GM23338 (cell line): ENCODE data around the gene REEP3. TPM values are rescaled to one million over a fixed set of nuclear protein-coding genes. Genes with fewer than 3 reads are reported as not detected.

Experiments
- ATAC-seq: fragments of 200-7000 bp; cut with Tn5 transposase; 3 replicates; pipeline ENCODE4 v1.9.1; 2020
- DNase-seq: peaks from one replicate; pipeline ENCODE4 v3.0.0-alpha.2; 2015; ENCODE audit warnings: low spot score
- H2AFZ ChIP-seq: fragments of 200-600 bp; sonication (generic); 2 replicates; pipeline ENCODE4 v1.8.0; 2016; ENCODE audit warnings: antibody characterized with exemption, mild to moderate bottlenecking, moderate library complexity
- H3F3A ChIP-seq: fragments of 200-600 bp; sonication (generic); replicated peaks from 2 replicates; pipeline ENCODE4 v1.8.0; 2017; ENCODE audit warnings: antibody characterized with exemption, mixed run types, low read depth
- H3K27ac ChIP-seq: fragments of 200-600 bp; sonication (generic); 2 replicates; pipeline ENCODE4 v1.6.1; 2016; ENCODE audit warnings: low read depth
- H3K27me3 ChIP-seq: fragments of 200-600 bp; sonication (generic); 2 replicates; pipeline ENCODE4 v1.8.0; 2016; ENCODE audit warnings: mild to moderate bottlenecking, mixed run types, moderate library complexity; ENCODE audit not compliant: insufficient read depth
- H3K36me3 ChIP-seq: fragments of 200-600 bp; sonication (generic); 2 replicates; pipeline ENCODE4 v1.8.0; 2016; ENCODE audit warnings: mild to moderate bottlenecking; ENCODE audit not compliant: insufficient read depth
- H3K4me1 ChIP-seq: fragments of 200-600 bp; sonication (generic); 2 replicates; pipeline ENCODE4 v1.8.0; 2016; ENCODE audit warnings: mild to moderate bottlenecking, moderate library complexity; ENCODE audit not compliant: insufficient read depth
- H3K4me2 ChIP-seq: fragments of 200-600 bp; sonication (generic); 2 replicates; pipeline ENCODE4 v1.7.1; 2017; ENCODE audit warnings: mixed run types
- H3K4me3 ChIP-seq: fragments of 200-600 bp; sonication (generic); 2 replicates; pipeline ENCODE4 v1.6.1; 2016; ENCODE audit warnings: mixed run types
- H3K79me2 ChIP-seq: fragments of 200-600 bp; sonication (generic); replicated peaks from 2 replicates; pipeline ENCODE4 v1.8.0; 2017; ENCODE audit warnings: mild to moderate bottlenecking; ENCODE audit not compliant: insufficient read depth
- H3K9me2 ChIP-seq: fragments of 200-600 bp; sonication (generic); 2 replicates; pipeline ENCODE4 v1.8.0; 2017; ENCODE audit not compliant: insufficient read depth
- H4K20me1 ChIP-seq: fragments of 200-600 bp; sonication (generic); replicated peaks from 2 replicates; pipeline ENCODE4 v1.8.0; 2017; ENCODE audit warnings: mild to moderate bottlenecking; ENCODE audit not compliant: insufficient read depth
- H3K27ac Mint-ChIP-seq: 2 replicates; pipeline ENCODE4 v1.8.0; 2020; ENCODE audit warnings: inconsistent platforms, mild to moderate bottlenecking, moderate library complexity, mixed read lengths
- H3K27me3 Mint-ChIP-seq: 3 replicates; pipeline ENCODE4 v1.8.0; 2022; ENCODE audit warnings: low read depth, mild to moderate bottlenecking, moderate library complexity, mixed read lengths, inconsistent platforms; ENCODE audit not compliant: insufficient read depth, poor library complexity
- H3K36me3 Mint-ChIP-seq: 3 replicates; pipeline ENCODE4 v1.8.0; 2021; ENCODE audit warnings: low read depth, mild to moderate bottlenecking, inconsistent platforms, moderate library complexity, mixed read lengths
- H3K4me1 Mint-ChIP-seq: 3 replicates; pipeline ENCODE4 v1.8.0; 2020; ENCODE audit warnings: mild to moderate bottlenecking, inconsistent platforms, mixed read lengths
- H3K4me3 Mint-ChIP-seq: 3 replicates; pipeline ENCODE4 v1.8.0; 2021; ENCODE audit warnings: moderate library complexity, mild to moderate bottlenecking, inconsistent platforms, mixed read lengths
- H3K9me3 Mint-ChIP-seq: 3 replicates; pipeline ENCODE4 v1.8.0; 2020; ENCODE audit warnings: moderate library complexity, mild to moderate bottlenecking, inconsistent platforms, mixed read lengths
- CREB1 ChIP-seq: fragments of 250-450 bp; sonication (Bioruptor Pico); IDR thresholded peaks from 2 replicates; pipeline ENCODE4 v1.5.0; 2020; ENCODE audit warnings: low read depth, mild to moderate bottlenecking, moderate library complexity
- CTCF ChIP-seq, 2 experiments: fragments of 200-600 bp in 1 of 2; sonication (generic) in 1 of 2; conservative IDR thresholded peaks; 2 replicates each; pipeline versions ENCODE4 v1.5.1 to v1.6.1; 2016 to 2017; ENCODE audit warnings: antibody characterized with exemption in 2 of 2, low read depth in 2 of 2, mild to moderate bottlenecking in 2 of 2, moderate library complexity in 1 of 2
- ETS1 ChIP-seq: IDR thresholded peaks from 2 replicates; pipeline ENCODE4 v1.6.1; 2016; ENCODE audit warnings: antibody characterized with exemption
- REST ChIP-seq: IDR thresholded peaks from one replicate; pipeline ENCODE4 v1.6.1; 2018; ENCODE audit warnings: antibody characterized with exemption; ENCODE audit not compliant: unreplicated experiment
- ZNF462 ChIP-seq: fragments of 250-450 bp; sonication (Bioruptor Pico); IDR thresholded peaks from 2 replicates; pipeline ENCODE4 v1.5.0; 2020; ENCODE audit warnings: mild to moderate bottlenecking, moderate library complexity
- polyA plus RNA-seq: library from polyadenylated mRNA; unstranded; fragments of >200 nt; fragmentation: Nextera tagmentation; extraction: Ambion mirVana; gene quantifications from 2 replicates; pipeline ENCODE4 v1.2.1, GENCODE V29; 2016
- total RNA-seq: library from RNA; depleted of rRNA; stranded (reverse); fragments of >200 nt; shearing (Covaris generic); gene quantifications from 2 replicates; pipeline ENCODE4 v1.2.3, GENCODE V29; 2014

Gene REEP3
- total and polyA plus RNA-seq, 2 experiments from 2014 or later: 29.5 to 48.7 TPM

- ATAC-seq: no peak
- Mint-ChIP-seq H3K27ac (no peak overlapping the region; the same call in 1 of the 2 replicates), H3K9me3 (no peaks in the 10 kb centered on the region), H3K4me1 (peaks cover 14% of the 10 kb centered on the region; the same call in 2 of the 3 replicates), H3K27me3 (peaks cover 2% of the 10 kb centered on the region), H3K4me3 (no peak overlapping the region), H3K36me3 (no peaks in the 10 kb centered on the region; the same call in 2 of the 3 replicates)
- no peaks in the 10 kb centered on the region for H3F3A ChIP-seq
- no peak for DNase-seq
- H3K27ac ChIP-seq: no peak overlapping the region
- TF ChIP-seq CTCF (conservative IDR thresholded peaks at IDR 0.05; ENCODE audit: low read depth in 2 of 2) (no peak), ETS1 (no peak), ZNF462 (CRISPR knock-in tag) (no peak), REST (no peak), CREB1 (CRISPR knock-in tag) (no peak)
- H3K4me3 ChIP-seq: no peak overlapping the region
- no peaks in the 10 kb centered on the region for H3K27me3 ChIP-seq
- peaks cover 14% of the 10 kb centered on the region for H4K20me1 ChIP-seq
- H3K79me2 ChIP-seq: peaks cover 77% of the 10 kb centered on the region
- no peaks in the 10 kb centered on the region for H3K9me2 ChIP-seq
- H3K4me2 ChIP-seq: no peak overlapping the region
- H2AFZ ChIP-seq: no peak overlapping the region
- H3K36me3 ChIP-seq: no peaks in the 10 kb centered on the region
- peaks cover 12% of the 10 kb centered on the region; the same call in 1 of the 2 replicates for H3K4me1 ChIP-seq
Measured at GRCh38 chr10:63549810-63550209, 28.6 kb downstream of the REEP3 start.
